Tibial nerve (tissue), 3 donors: ENCODE measurements around the gene FAM171A1.

ENCODE experiments used
- POLR2A ChIP-seq, 2 donors: fragments of 450-650 bp; IDR thresholded peaks; one replicate each; pipeline ENCODE4 v1.6.1; 2017; ENCODE audit warnings: antibody characterized with exemption in 2 of 2, mild to moderate bottlenecking in 2 of 2, moderate library complexity in 2 of 2
- TF ChIP-seq, protein P1 (sequence below), 5 experiments: fragments of 200-600 bp in 3 of 5; fragments of 450-650 bp in 2 of 5; sonication (generic) in 3 of 5; IDR thresholded peaks; one replicate each; pipeline ENCODE4 v1.5.1; 2016 to 2019; ENCODE audit warnings: antibody characterized with exemption in 5 of 5, mild to moderate bottlenecking in 3 of 5, moderate library complexity in 2 of 5

DNA sequence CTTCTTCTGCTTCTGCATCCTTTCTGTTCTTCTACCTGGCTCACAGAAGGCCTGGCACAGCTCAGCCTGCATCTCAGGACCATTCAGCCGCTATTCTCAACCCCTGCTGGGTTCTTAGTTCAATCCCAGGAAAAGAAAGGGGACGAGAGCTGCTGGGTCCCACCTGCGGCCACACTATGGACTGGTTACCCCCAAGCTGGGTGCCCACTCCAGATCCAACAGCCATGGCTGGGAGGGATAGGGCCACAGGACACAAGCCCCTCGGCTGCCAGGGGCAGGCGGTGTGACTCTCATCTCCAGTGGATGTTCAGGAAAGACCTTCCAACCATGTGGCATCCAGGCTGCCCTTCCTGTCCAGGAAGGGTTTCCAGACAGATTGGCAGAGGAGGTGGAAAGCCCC is 105.0 kb downstream of the FAM171A1 start:
- TF ChIP-seq, protein P1, sequence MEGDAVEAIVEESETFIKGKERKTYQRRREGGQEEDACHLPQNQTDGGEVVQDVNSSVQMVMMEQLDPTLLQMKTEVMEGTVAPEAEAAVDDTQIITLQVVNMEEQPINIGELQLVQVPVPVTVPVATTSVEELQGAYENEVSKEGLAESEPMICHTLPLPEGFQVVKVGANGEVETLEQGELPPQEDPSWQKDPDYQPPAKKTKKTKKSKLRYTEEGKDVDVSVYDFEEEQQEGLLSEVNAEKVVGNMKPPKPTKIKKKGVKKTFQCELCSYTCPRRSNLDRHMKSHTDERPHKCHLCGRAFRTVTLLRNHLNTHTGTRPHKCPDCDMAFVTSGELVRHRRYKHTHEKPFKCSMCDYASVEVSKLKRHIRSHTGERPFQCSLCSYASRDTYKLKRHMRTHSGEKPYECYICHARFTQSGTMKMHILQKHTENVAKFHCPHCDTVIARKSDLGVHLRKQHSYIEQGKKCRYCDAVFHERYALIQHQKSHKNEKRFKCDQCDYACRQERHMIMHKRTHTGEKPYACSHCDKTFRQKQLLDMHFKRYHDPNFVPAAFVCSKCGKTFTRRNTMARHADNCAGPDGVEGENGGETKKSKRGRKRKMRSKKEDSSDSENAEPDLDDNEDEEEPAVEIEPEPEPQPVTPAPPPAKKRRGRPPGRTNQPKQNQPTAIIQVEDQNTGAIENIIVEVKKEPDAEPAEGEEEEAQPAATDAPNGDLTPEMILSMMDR (IDR thresholded peaks at IDR 0.05) = no peak
- no peak for TF ChIP-seq POLR2A (IDR thresholded peaks at IDR 0.05)
